Parathyroid adenoma (tissue), 2 donors: ENCODE measurements around the gene SPP1.

ENCODE experiments used
- H2AFZ ChIP-seq: fragments of 300-600 bp; sonication (generic); one replicate; pipeline ENCODE4 v1.7.0; 2017; ENCODE audit warnings: antibody characterized with exemption, mild to moderate bottlenecking
- H3K27ac ChIP-seq: fragments of 300-600 bp; sonication (generic); one replicate; pipeline ENCODE4 v1.7.0; 2017
- H3K27me3 ChIP-seq: fragments of 300-600 bp; sonication (generic); one replicate; pipeline ENCODE4 v1.7.0; 2017; ENCODE audit warnings: low read length; ENCODE audit not compliant: control insufficient read depth, insufficient read depth
- H3K36me3 ChIP-seq: fragments of 300-600 bp; sonication (generic); one replicate; pipeline ENCODE4 v1.7.0; 2017; ENCODE audit warnings: low read length; ENCODE audit not compliant: control insufficient read depth, insufficient read depth
- H3K4me1 ChIP-seq: fragments of 300-600 bp; sonication (generic); one replicate; pipeline ENCODE4 v1.7.0; 2017; ENCODE audit warnings: control low read depth
- H3K4me2 ChIP-seq: fragments of 300-600 bp; sonication (generic); one replicate; pipeline ENCODE4 v1.7.0; 2017; ENCODE audit warnings: low read length
- H3K4me3 ChIP-seq: fragments of 300-600 bp; sonication (generic); one replicate; pipeline ENCODE4 v1.7.0; 2017; ENCODE audit warnings: low read depth, low read length
- H3K79me2 ChIP-seq: fragments of 300-600 bp; sonication (generic); one replicate; pipeline ENCODE4 v1.7.0; 2017; ENCODE audit warnings: control low read depth
- H3K9ac ChIP-seq: fragments of 300-600 bp; sonication (generic); one replicate; pipeline ENCODE4 v1.7.0; 2017; ENCODE audit warnings: mild to moderate bottlenecking
- H3K9me3 ChIP-seq: fragments of 300-600 bp; sonication (generic); one replicate; pipeline ENCODE4 v1.7.0; 2017; ENCODE audit warnings: low read length; ENCODE audit not compliant: control insufficient read depth
- CTCF ChIP-seq: fragments of 300-600 bp; sonication (generic); IDR thresholded peaks from one replicate; pipeline ENCODE4 v1.7.0; 2017; ENCODE audit warnings: antibody characterized with exemption, mild to moderate bottlenecking
- donor health status: primary hyperparathyroidism.

Gene SPP1

GRCh38 chr4:87944967-87945366 lies 30.5 kb upstream of the SPP1 start:
- H3K9me3 ChIP-seq, result no peaks in the 10 kb centered on the region

GRCh38 chr4:87946766-87947165 lies 28.7 kb upstream of the SPP1 start:
- no peak overlapping the region for H2AFZ ChIP-seq
- H3K9me3 ChIP-seq, result no peaks in the 10 kb centered on the region
- no peak overlapping the region for H3K4me2 ChIP-seq
- H3K27ac ChIP-seq, result no peak overlapping the region
- no peaks in the 10 kb centered on the region for H3K27me3 ChIP-seq
- H3K79me2 ChIP-seq, result no peaks in the 10 kb centered on the region
- no peak for TF ChIP-seq CTCF
- no peak overlapping the region for H3K4me3 ChIP-seq
- no peak overlapping the region for H3K9ac ChIP-seq
- no peaks in the 10 kb centered on the region for H3K4me1 ChIP-seq
- no peaks in the 10 kb centered on the region for H3K36me3 ChIP-seq

More at GRCh38 chr4:87944967-87945366, 30.5 kb upstream of the SPP1 start:
- Histone ChIP-seq H2AFZ (no peak overlapping the region), H3K4me1 (no peaks in the 10 kb centered on the region), H3K27me3 (no peaks in the 10 kb centered on the region), H3K36me3 (no peaks in the 10 kb centered on the region), H3K27ac (no peak overlapping the region), H3K4me3 (no peak overlapping the region), H3K79me2 (no peaks in the 10 kb centered on the region), H3K4me2 (no peak overlapping the region), H3K9ac (no peak overlapping the region)
- TF ChIP-seq CTCF, result no peak

GRCh38 chr4:87947381-87948160 lies 27.9 kb upstream of the SPP1 start:
- Histone ChIP-seq H3K4me3 (no peak overlapping the region), H3K4me1 (no peaks in the 10 kb centered on the region), H3K27ac (no peak overlapping the region), H3K9ac (no peak overlapping the region), H3K27me3 (no peaks in the 10 kb centered on the region), H3K9me3 (no peaks in the 10 kb centered on the region), H3K4me2 (no peak overlapping the region), H2AFZ (no peak overlapping the region), H3K36me3 (no peaks in the 10 kb centered on the region), H3K79me2 (no peaks in the 10 kb centered on the region)
- no peak for TF ChIP-seq CTCF

GRCh38 chr4:87949961-87950360 lies 25.6 kb upstream of the SPP1 start:
- no peak for TF ChIP-seq CTCF
- H3K27me3 ChIP-seq, result no peaks in the 10 kb centered on the region
- no peaks in the 10 kb centered on the region for H3K79me2 ChIP-seq
- H3K27ac ChIP-seq, result no peak overlapping the region
- H3K9me3 ChIP-seq, result no peaks in the 10 kb centered on the region
- H2AFZ ChIP-seq, result no peak overlapping the region
- no peak overlapping the region for H3K4me2 ChIP-seq
- no peaks in the 10 kb centered on the region for H3K36me3 ChIP-seq
- H3K9ac ChIP-seq, result no peak overlapping the region
- H3K4me1 ChIP-seq, result no peaks in the 10 kb centered on the region
- H3K4me3 ChIP-seq, result no peak overlapping the region

- no peak for TF ChIP-seq CTCF
- H3K27me3 ChIP-seq, result no peaks in the 10 kb centered on the region
- H3K36me3 ChIP-seq, result no peaks in the 10 kb centered on the region
- no peaks in the 10 kb centered on the region for H3K79me2 ChIP-seq
- no peak overlapping the region for H3K27ac ChIP-seq
- H3K4me1 ChIP-seq, result no peaks in the 10 kb centered on the region
- H2AFZ ChIP-seq, result no peak overlapping the region
- H3K4me3 ChIP-seq, result no peak overlapping the region
- no peak overlapping the region for H3K4me2 ChIP-seq
- no peaks in the 10 kb centered on the region for H3K9me3 ChIP-seq
- H3K9ac ChIP-seq, result no peak overlapping the region
Observed at GRCh38 chr4:87950493-87950892, 25.0 kb upstream of the SPP1 start.
